Pancreas (tissue), 10 donors: ENCODE results near the gene REEP3. TPM values are rescaled to one million over a fixed set of nuclear protein-coding genes. Genes with fewer than 3 reads are reported as not detected.
A peak's percentile ranks its signal among the peaks of the same experiment; 100 is the strongest.

Source experiments
- ATAC-seq, 4 donors: fragments of 200-7000 bp; cut with Tn5 transposase; one replicate each; pipeline versions ENCODE4 v1.8.0 to v1.9.1; 2020; ENCODE audit warnings: mild to moderate bottlenecking in 4 of 4, moderate library complexity in 4 of 4
- DNase-seq, 6 donors: peaks; one replicate each; pipeline ENCODE4 v3.0.0-alpha.2; 2020
- FAIRE-seq: peaks from 2 replicates; lab custom pipeline; 2012; peaks lifted over from hg19 to GRCh38; lab: Jason Lieb, UNC
- H3K27ac ChIP-seq, 4 donors: fragments of 200-600 bp; sonication (generic); 1 replicate in 3 of 4; 2 replicates in 1 of 4; pipeline versions ENCODE4 v1.5.0 to v1.8.0; 2020
- H3K27me3 ChIP-seq, 4 donors: fragments of 200-600 bp; one replicate each; pipeline ENCODE4 v1.8.0; 2021
- H3K36me3 ChIP-seq, 3 donors: fragments of 200-600 bp; sonication (generic) in 1 of 3; one replicate each; pipeline versions ENCODE4 v1.5.0 to v1.8.0; 2020 to 2021
- H3K4me1 ChIP-seq, 3 donors: fragments of 200-600 bp; one replicate each; pipeline ENCODE4 v1.8.0; 2021
- H3K4me3 ChIP-seq, 4 donors: fragments of 200-600 bp; sonication (generic) in 2 of 4; one replicate each; pipeline versions ENCODE4 v1.5.0 to v1.8.0; 2020 to 2021
- H3K9me3 ChIP-seq, 4 donors: fragments of 200-600 bp; one replicate each; pipeline ENCODE4 v1.8.0; 2021
- CTCF ChIP-seq, 4 donors: fragments of 200-600 bp; sonication (generic) in 3 of 4; IDR thresholded peaks; one replicate each; pipeline versions ENCODE4 v1.5.0 to v1.8.0; 2021; ENCODE audit warnings: antibody characterized with exemption in 4 of 4
- WGBS, 2 donors: extraction: QIAGEN DNeasy Blood & Tissue Kit; methylation state at CpG; one replicate each; pipeline ENCODE4 v1.1.7; 2013; 5-methylcytosine and 5-hydroxymethylcytosine counted together
- intact Hi-C, 3 donors: fragments of 100-400 bp; cut with DNase I; formaldehyde crosslinking; loops; one replicate each; pipeline versions ENCODE4 v1.11.1 to v1.14.2; 2022
- polyA plus RNA-seq, 2 donors: library from polyadenylated mRNA; stranded (reverse); fragments of 200-250 nt; gene quantifications; one replicate each; pipeline ENCODE4 v1.2.3, GENCODE V29; 2013
- total RNA-seq, 6 donors: library from RNA; stranded (reverse); fragmentation: NEBNext Ultra II Directional in 4 of 6; extraction: Animal tissue kit (Norgen Biotek cat#: 25700) in 4 of 6; gene quantifications; one replicate each; pipeline versions ENCODE4 v1.2.1 to v1.2.4, GENCODE V29; 2021 to 2023
- donor health status: healthy with polysubstance abuse.
- donor health status: DM: no; HTN: no; CAD: no; lungs with moderate emphysema.
- donor health status: DM: no; HTN: no; CAD: no.
- donor health status: control.
- donor health status: control.
- donor health status: Bipolar disorder and iron deficiency.
- donor health status: DM: yes; HTN: yes; CAD: no.
- donor health status: DM: no; HTN: no; CAD: no.
- donor health status: DM: no; HTN: no; CAD: no.
- donor health status: DM: yes; HTN: yes; CAD: no.

REEP3 gene
- total RNA-seq, result 10 to 100 TPM in 3 of 6 donors, 1 to 10 TPM in 3; 8.9 to 21.3 (median 11.4) TPM
- 1 to 10 TPM; 2.7 to 7.9 TPM for polyA plus RNA-seq

- no peaks in the 10 kb centered on the region for H3K27me3 ChIP-seq
- FAIRE-seq (no peak), DNase-seq (peak in 5 of 6 donors; percentile 62 to 81 (median 62)), ATAC-seq (peak; percentile 77 to 89 (median 82))
- peak within 1 kb of the TSS; percentile 50 to 76 (median 70) for H3K4me3 ChIP-seq
- H3K27ac ChIP-seq, result peak within 1 kb of the TSS; percentile 93 to 98 (median 96)
- H3K4me1 ChIP-seq, result peaks cover 6 to 18% (median 17%) of the 10 kb centered on the region in 3 donors
- intact Hi-C loops, result loop anchor here in 1 of 3 donors (5.0 kb wide), 1 partner anchor 107 kb away; no protein-coding TSS in a partner anchor
- H3K9me3 ChIP-seq, result no peaks in the 10 kb centered on the region
- 12 to 20% methylated on average over 31 to 51 of the region's 52 CpGs for WGBS, 2 donors
- no peak for TF ChIP-seq CTCF (IDR thresholded peaks at IDR 0.05)
- H3K36me3 ChIP-seq, result no peaks in the 10 kb centered on the region
Measured at GRCh38 chr10:63520500-63521415, at the start of gene REEP3. TSS of gene REEP3 (plus strand) at chr10:63521401. CDS start at chr10:63521546, 145 bp downstream.

GRCh38 chr10:63474488-63474887 lies 46.7 kb upstream of the REEP3 start:
- Histone ChIP-seq H3K27ac (no peak overlapping the region), H3K36me3 (no peaks in the 10 kb centered on the region), H3K4me1 (peaks cover 0 to 4% (median 0%) of the 10 kb centered on the region in 3 donors), H3K9me3 (no peaks in the 10 kb centered on the region), H3K4me3 (no peak overlapping the region), H3K27me3 (no peaks in the 10 kb centered on the region)
- FAIRE-seq (no peak), DNase-seq (no peak), ATAC-seq (no peak)
- WGBS, 2 donors, result 92 to 93% methylated on average over 8 of the region's 8 CpGs
- intact Hi-C loops, result no loop called here
- TF ChIP-seq CTCF (IDR thresholded peaks at IDR 0.05), result no peak

GRCh38 chr10:63477927-63478326 lies 43.3 kb upstream of the REEP3 start:
- H3K36me3 ChIP-seq, result no peaks in the 10 kb centered on the region
- peaks cover 0 to 4% (median 0%) of the 10 kb centered on the region in 3 donors for H3K4me1 ChIP-seq
- WGBS, 2 donors, result 40 to 48% methylated on average over 1 of the region's 1 CpG
- DNase-seq (no peak), ATAC-seq (no peak), FAIRE-seq (no peak)
- H3K9me3 ChIP-seq, result no peaks in the 10 kb centered on the region
- H3K27ac ChIP-seq, result no peak overlapping the region
- no peak overlapping the region for H3K4me3 ChIP-seq
- no peaks in the 10 kb centered on the region for H3K27me3 ChIP-seq
- no peak for TF ChIP-seq CTCF (IDR thresholded peaks at IDR 0.05)
- intact Hi-C loops, result no loop called here

- peaks cover 0 to 4% (median 0%) of the 10 kb centered on the region in 3 donors for H3K4me1 ChIP-seq
- TF ChIP-seq CTCF (IDR thresholded peaks at IDR 0.05), result no peak
- no peak overlapping the region for H3K27ac ChIP-seq
- H3K36me3 ChIP-seq, result no peaks in the 10 kb centered on the region
- FAIRE-seq (no peak), ATAC-seq (no peak), DNase-seq (no peak)
- no peak overlapping the region for H3K4me3 ChIP-seq
- H3K9me3 ChIP-seq, result no peaks in the 10 kb centered on the region
- H3K27me3 ChIP-seq, result no peaks in the 10 kb centered on the region
- 85 to 87% methylated on average over 3 of the region's 3 CpGs for WGBS, 2 donors
- intact Hi-C loops, result no loop called here
Measured at GRCh38 chr10:63478564-63478963, 42.6 kb upstream of the REEP3 start.
